ENCODE results near the gene GDE1.

GRCh38 chr16:19517424-19518089, 4.3 kb downstream of the GDE1 start:
- no peak for TF ChIP-seq EZH2phosphoT487 (IDR thresholded peaks at IDR 0.05; ENCODE audit: borderline replicate concordance, low read length)
- no peak for TF ChIP-seq CTCF (conservative IDR thresholded peaks at IDR 0.05; ENCODE audit: low read depth, low read length)

Data from PC-3 (cell line).